Right ventricle myocardium inferior (tissue), 1 donor: ENCODE data around the gene DSCAM. TPM values are rescaled to one million over a fixed set of nuclear protein-coding genes. Genes with fewer than 3 reads are reported as not detected.

Experiments
- ATAC-seq: fragments of 200-7000 bp; cut with Tn5 transposase; one replicate; pipeline ENCODE4 v1.9.1; 2020; ENCODE audit warnings: mild to moderate bottlenecking, moderate library complexity
- DNase-seq: peaks from one replicate; pipeline ENCODE4 v3.0.0; 2021; ENCODE audit errors: missing footprints
- intact Hi-C: fragments of 100-400 bp; cut with DNase I; formaldehyde crosslinking; loops from one replicate; pipeline ENCODE4 v1.11.0; 2022
- total RNA-seq: library from RNA; stranded (reverse); fragmentation: NEBNext Ultra II Directional; extraction: Animal tissue kit (Norgen Biotek cat#: 25700); gene quantifications from one replicate; pipeline ENCODE4 v1.2.1, GENCODE V29; 2021
- donor health status: DM: no; HTN: yes; CAD: no; lungs with severe emphysema.

Gene DSCAM
- total RNA-seq, 1 donor from 2014 or later: not detected

DNA sequence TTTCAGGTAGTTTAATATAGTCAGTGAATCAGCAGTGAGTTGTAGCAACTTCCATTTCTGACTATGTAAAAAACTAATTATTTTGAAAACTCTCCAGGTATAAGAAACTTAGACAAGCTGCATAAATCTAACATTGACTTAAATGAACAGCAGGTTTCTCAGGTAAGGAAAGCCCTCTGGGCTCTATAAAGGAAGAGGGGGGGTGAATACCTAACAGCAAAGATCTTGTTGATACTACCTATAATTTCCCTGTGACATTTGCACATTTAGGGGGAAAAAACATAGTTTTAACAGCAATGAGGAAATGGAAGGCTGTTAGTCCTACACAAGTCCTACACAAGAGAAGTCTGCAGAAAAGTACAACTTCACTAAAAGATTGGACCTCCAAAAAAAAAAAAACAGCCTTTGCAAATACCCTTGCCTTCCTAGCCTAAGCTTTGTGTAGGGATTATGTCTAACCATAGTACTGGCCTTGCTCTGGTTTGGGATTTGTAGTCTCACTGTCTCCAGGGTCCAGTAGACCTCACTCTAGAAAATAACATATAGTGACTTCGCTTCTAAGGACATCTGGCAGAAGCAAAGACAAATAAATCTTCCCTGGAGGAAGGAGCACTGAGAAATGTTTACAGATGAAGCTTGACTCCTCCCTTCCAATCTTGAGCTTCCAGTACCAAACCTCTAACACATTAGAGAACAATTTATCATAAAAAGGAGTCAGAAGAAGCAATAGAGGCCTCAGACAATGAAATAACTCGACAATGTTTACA lies 459.8 kb downstream of the DSCAM start:
- ATAC-seq: no peak

DNA sequence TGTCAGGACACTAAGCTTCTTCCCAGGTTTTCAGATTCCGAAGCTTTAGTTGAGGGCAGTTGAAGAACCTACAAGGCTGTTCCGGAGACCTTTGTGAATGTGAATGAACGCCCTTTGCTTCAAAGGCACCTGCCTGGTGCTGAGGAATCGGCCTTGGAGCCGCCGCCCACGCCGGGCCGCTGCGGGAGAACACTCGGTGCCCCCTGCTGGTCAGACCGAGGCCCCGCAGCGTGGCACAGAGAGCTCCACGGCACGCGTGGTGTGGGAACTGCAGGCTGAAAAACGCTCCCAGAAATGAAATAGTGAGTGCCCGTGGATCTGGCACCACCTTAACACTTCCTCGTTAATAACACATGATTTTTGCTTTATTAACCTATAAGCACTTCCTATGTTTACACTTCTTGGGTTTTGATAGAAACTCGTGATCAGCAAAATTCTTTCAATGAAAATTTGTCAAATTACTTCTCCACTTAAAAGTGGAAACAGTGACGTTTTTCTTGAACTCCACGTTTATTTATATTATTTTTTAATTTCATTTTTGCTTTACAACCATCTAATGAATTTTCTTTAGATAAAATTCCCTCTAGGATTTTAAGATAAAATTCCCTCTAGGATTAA lies 460.6 kb downstream of the DSCAM start:
- intact Hi-C loops: loop anchor here (1.0 kb wide), 1 partner anchor 242 kb away; no protein-coding TSS in a partner anchor
- ATAC-seq (peak; percentile 71), DNase-seq (peak; percentile 55)

More for the DNA sequence above, 459.8 kb downstream of the DSCAM start:
- no peak for DNase-seq
- intact Hi-C loops: loop anchor here (1.0 kb wide), 1 partner anchor 243 kb away; no protein-coding TSS in a partner anchor

GRCh38 chr21:40385883-40386282 lies 461.1 kb downstream of the DSCAM start:
- DNase-seq (no peak), ATAC-seq (no peak)
- intact Hi-C loops: loop anchor here (1.0 kb wide), 1 partner anchor 242 kb away; no protein-coding TSS in a partner anchor

- no peak for DNase-seq
- no peak for ATAC-seq
- intact Hi-C loops: no loop called here
Observed at GRCh38 chr21:40383951-40384350, 463.0 kb downstream of the DSCAM start.

- intact Hi-C loops: no loop called here
- no peak for ATAC-seq
- no peak for DNase-seq
Observed at GRCh38 chr21:40381111-40381510, 465.8 kb downstream of the DSCAM start.

DNA sequence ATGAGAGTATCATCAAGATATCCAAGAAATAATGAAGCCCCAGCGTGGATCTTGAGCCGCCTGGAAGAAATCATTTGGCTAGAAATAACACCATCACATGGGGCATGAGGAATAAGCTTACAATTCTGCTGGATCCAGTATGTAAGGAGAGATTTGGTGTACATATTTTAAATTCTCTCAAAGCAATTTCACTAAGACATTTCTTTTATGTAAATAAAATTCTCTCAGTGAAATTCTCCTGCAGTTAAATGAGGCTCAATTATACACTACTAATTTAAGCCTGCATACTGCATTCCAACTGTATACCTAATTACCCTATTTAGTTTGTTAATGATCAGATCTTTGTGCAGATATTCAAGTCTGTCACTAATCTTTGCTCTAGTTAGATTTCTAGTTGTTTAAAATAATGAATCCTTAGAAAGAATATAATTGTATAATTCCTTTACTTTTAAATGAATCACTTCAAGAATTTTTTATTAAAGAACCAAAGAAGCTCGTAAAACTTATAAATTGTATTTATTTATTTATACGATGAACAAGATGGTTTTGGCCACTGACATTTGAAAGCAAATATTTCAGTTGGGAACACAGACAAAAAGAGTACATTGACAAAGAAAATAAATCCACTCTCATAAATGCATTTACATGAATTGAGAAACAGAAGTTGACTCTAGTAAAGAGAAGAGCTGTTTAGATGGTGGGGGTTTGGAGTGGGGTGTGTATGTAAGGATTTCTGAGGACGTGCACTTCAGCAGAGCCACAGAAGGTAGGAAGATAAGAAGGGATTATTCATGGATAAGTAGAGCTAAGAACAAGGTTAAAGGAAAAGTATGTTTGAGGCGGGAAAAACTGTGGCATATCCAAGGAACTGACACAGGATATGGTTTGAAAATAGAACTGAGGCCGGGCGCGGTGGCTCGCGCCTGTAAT lies 466.8 kb downstream of the DSCAM start:
- intact Hi-C loops: no loop called here
- ATAC-seq (no peak), DNase-seq (no peak)

- DNase-seq (no peak), ATAC-seq (no peak)
- intact Hi-C loops: no loop called here
Observed at GRCh38 chr21:40377135-40377534, 469.8 kb downstream of the DSCAM start.

GRCh38 chr21:40373761-40374160 lies 473.2 kb downstream of the DSCAM start:
- no peak for ATAC-seq
- DNase-seq: no peak
- intact Hi-C loops: no loop called here

- ATAC-seq: no peak
Observed at GRCh38 chr21:40372506-40372905, 474.5 kb downstream of the DSCAM start.

GRCh38 chr21:40371329-40371728 lies 475.6 kb downstream of the DSCAM start:
- ATAC-seq: no peak
- intact Hi-C loops: no loop called here
- no peak for DNase-seq

More at GRCh38 chr21:40372506-40372905, 474.5 kb downstream of the DSCAM start:
- no peak for DNase-seq
- intact Hi-C loops: no loop called here

- intact Hi-C loops: no loop called here
- DNase-seq (no peak), ATAC-seq (no peak)
Observed at GRCh38 chr21:40356644-40357043, 490.3 kb downstream of the DSCAM start.

GRCh38 chr21:40355076-40355475 lies 491.9 kb downstream of the DSCAM start:
- no peak for ATAC-seq

DNA sequence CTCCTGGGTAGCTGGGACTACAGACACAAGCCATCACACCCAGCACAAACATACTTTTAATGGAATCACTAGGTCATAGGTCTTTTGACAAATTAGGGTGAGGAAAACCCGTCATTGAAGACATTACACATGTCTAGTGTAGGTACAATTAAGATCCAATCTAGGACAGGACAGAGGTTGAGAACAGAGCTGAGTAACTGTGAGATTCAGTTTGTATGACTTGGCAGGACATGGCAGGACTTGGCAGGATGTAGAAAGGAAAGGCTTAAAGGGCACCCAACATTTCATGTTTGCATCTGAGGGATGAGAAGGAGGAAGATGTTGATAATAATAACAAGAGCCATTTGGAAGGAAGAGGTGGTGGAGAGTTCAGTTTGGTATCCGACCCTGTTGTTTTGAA lies 496.0 kb downstream of the DSCAM start:
- DNase-seq (no peak), ATAC-seq (no peak)
- intact Hi-C loops: no loop called here

More at GRCh38 chr21:40355076-40355475, 491.9 kb downstream of the DSCAM start:
- intact Hi-C loops: no loop called here
- no peak for DNase-seq

- DNase-seq (no peak), ATAC-seq (no peak)
- intact Hi-C loops: no loop called here
Observed at GRCh38 chr21:40349591-40349990, 497.4 kb downstream of the DSCAM start.

GRCh38 chr21:40345711-40346321 lies 501.1 kb downstream of the DSCAM start:
- no peak for DNase-seq
- intact Hi-C loops: no loop called here
- ATAC-seq: no peak

DNA sequence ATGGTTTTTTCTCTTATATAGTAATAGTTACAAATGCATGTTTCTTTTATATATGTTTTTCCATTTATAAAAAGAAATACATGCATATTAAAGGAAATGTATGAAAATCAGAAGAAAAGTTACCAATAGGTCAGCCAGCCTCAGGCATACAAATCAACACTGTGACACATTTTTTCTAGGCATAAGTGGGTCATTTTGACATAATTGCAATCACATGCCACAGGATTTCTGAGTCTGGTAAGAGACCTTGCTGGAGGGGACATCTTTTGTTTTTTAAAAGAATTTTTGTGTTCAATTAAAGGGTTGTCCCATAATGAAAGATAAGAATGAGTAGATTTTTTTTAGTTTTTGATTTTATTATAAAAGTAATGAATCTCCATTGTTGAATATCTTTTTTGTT lies 506.6 kb downstream of the DSCAM start:
- DNase-seq (no peak), ATAC-seq (no peak)
- intact Hi-C loops: no loop called here

DNA sequence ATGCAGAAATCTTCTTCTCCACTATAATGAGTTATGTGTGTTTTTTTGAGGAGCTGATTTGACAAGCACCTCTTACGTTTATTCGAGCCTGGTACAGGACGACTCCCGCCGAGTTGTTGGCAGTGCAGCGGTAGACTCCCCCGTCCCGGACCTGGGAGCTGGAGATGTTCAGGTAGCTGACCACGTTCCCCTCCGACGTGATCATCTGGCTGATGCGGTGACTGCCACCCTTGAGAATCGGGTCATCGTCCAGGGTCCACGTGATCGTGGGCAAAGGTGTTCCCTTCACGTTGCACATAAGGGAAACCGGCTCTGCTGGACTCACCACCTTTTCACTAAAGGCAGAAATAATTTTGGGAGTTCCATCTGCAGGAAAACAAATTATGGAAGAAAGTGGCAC lies 507.9 kb downstream of the DSCAM start:
- intact Hi-C loops: no loop called here
- no peak for DNase-seq
- no peak for ATAC-seq

- DNase-seq (no peak), ATAC-seq (no peak)
- intact Hi-C loops: no loop called here
Observed at GRCh38 chr21:40337981-40338380, 509.0 kb downstream of the DSCAM start.

- no peak for DNase-seq
- intact Hi-C loops: no loop called here
- no peak for ATAC-seq
Observed at GRCh38 chr21:40335704-40336103, 511.3 kb downstream of the DSCAM start.
